HG03571 (cell line): ENCODE results near the gene SPDEF.

Experiments
- ATAC-seq: cut with Tn5 transposase; IDR thresholded peaks from one replicate; pipeline ENCODE4 v1.9.1; 2021; ENCODE audit not compliant: unreplicated experiment

Gene SPDEF

DNA sequence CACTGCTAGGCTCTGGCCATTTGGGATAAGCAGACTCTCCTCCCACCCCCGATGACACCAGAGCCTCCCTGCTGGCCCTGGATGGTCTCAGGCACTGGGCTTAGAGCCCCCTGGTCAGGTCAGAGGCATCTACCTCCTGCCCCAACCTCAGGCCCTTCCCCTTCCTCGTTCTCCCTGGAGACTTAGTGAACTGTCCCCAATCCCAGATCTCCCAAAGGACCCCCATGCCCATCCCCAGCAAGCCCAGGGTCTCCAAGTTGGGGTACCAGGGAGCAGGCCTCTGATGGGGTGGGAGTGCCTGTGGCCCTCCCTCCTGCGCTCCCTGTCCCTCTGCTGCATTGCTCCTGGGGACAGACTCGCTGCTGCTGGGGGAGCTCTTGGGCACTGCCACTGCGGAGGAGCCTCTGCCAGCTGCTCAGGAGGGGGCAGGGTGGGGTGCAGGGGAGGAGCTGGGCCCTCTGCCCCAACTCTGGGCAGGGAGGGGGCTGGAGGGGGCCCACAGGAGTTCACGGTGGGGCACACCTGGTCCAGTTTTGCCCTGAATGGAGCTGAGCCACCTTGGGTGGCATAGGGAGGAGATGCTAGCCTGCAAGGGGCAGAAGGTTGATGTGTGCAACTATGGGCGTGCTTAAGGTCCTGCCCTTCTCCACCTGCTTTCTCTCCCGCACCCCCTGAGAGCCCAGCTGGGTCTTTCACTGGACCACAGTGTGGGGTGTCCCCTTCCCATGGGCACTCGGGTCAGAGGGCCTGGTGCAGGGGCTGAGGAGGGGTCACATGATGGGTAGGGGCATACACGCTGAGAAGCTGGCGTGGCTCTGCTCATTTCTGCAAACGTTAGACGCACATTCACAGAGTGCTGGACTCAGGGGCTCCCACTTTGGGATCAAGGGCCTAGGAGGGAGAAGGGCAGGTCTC, 40.4 kb downstream of the SPDEF start:
- ATAC-seq: no peak

DNA sequence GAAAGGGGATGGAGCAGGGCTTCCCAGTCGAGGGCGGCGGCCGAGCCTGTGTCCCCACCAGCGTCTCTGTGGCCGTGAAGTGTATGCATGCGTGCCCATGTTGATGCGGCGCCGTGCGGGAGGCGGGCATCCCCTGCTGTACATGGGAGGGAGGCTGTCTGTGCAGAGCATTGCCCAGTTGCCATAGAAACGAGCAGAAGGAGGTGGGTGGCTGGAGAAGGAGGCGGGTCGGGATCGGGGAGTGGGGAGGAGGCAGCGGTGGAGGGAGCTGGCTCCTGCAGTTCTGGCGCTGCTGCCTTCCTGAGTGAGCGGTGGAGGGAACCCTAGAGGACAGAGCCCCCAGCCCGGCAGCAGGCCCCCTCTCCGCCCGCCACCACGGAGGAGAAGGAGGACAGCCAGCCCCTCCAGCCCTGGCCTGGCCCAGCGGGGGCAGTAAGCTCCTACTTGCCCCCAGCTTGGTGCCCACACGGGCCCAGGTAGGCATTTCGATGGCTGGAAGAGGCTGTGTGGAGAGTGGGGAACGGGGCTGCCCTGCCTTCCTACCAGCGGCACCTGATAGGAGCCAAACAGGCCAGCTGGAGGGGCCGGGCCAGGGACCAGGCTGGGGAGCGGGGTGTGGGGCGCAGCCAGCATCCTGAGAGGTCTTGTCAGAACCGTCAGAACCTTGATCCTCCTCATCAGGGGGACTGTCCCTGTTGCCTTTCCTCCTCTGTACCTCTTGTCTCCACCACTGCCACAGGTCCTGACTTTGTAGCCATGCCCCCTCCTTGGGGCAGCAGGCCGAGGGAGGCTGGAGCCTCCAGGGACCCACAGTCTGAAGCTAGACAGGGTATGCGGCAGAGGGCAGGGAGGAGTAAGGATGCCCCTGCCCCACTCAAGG, 41.3 kb downstream of the SPDEF start:
- no peak for ATAC-seq

DNA sequence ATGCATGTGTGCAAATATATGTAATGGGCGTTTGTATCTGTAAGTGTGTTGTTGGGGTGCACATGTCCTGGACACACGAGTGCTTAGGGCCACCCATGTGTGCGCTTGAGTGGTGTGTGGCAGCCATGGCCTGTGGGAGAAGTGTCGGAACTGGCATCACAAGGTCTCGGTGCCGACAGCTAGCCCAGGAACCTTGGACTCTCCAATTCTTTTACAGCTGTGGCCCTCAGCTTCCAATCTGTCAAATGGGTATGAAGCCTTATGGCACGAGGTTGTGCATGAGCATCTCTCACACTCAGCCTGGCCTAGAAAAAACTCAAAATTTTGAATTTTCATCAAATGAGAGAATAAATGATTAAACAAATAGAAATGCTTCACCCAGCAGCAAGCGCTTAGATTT, 42.0 kb downstream of the SPDEF start:
- no peak for ATAC-seq

DNA sequence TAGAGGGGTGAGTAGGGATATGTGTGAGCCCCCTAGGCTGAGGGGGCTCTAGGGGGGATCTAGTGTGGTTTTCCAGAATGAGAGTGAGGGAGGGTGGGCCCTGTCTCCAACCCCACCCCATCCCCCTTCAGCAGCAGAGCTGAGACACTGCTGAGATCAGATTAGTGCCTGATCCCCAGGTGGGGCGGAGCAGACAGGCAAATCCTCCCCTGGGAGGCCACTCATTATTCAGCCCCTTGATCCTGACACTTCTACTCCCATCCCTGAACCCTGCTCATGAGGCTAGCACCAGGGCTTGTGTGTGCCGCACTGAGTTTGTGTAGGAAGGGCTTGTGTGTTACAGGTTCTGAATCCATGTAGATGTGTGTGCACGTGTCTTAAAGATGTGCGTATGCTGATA, 42.5 kb downstream of the SPDEF start:
- ATAC-seq: no peak

DNA sequence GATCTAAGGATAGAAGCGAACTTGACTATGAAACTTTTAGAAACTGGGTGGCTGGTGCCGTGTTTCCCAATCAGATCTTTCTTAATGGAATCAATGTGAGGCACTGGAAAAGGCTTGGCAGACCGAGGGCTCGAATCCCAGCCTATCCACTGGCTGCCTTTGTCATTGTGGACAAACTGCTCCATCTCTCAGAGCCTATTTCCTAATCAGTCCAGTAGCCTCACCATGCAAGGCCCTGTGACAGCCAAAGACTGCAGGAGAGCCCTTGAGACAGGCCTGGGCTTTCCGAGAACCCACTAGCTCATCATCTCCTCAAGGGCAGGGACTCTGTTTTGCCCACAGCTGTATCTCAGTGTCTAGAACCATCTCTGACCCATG, 43.4 kb downstream of the SPDEF start:
- no peak for ATAC-seq

DNA sequence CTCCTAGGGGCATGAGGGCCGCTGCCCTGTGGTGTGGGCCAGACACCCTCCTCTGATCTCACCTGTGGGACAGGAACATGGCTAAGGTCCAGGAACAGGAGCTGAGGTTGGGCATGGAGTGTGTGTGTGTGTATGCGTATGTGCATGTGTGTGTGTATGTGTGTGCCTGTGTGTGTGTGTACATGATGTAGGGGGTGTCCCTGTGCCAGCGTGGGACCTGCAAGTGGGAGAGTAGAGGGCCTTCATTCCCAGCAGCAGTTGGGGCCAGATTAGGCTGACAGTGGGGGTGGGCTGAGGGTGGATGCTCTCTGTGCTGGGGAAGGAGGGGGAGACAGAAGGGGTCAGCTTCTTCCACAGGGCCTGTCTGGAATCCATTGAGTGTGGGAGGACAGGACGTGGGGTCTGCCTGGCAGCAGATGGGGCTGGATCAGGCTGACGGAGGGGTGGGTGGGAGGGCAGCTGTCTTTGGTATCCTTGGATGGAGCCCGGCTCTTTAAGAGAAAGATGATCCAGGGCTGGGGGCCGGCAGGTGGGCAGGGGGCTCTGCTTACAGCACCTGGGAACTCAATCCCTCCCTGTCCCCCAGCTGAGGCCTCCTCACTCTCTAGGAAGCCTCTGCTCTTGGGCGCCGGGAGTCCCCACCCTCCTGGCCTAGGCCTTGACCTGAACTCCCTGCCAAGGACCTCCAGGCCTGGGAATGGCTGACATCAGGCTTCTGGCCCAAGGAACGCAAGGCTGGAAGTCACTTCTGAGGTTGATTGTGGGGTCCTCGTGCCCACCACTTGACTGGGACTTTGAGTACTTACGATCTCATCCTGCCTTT, 44.0 kb downstream of the SPDEF start:
- no peak for ATAC-seq

DNA sequence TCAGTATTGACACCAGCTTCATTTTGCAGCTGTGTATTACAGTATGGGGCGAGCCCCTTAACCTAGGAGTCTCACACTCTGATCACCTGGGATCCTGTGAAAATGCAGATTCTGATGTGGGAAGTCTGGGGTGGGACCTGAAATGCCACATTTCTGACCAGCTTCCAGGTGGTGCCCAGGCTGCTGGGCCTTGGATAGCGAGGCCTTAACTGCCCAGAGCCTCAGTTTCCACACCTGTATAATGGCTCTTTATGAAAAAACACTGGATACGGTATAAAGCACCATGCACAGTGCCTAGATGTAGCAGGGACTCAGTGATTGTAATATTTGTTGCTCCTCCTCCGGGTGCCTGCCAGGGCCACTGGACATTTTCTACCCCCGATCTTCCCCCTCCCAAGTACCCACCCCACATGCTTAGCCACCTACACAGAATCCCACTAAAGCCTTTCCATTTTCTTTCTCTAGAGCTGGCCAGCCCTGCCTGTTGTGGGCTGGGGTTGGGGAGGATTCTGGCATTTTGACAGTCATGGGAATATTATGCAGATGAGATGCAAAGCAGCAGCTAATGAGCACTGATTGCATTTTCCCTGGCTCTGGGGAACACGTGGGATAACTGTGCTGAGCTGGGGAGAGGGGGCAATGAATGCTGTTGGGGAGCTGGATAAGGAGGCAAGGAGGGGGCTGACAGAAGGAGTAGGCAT, 44.8 kb downstream of the SPDEF start:
- no peak for ATAC-seq

DNA sequence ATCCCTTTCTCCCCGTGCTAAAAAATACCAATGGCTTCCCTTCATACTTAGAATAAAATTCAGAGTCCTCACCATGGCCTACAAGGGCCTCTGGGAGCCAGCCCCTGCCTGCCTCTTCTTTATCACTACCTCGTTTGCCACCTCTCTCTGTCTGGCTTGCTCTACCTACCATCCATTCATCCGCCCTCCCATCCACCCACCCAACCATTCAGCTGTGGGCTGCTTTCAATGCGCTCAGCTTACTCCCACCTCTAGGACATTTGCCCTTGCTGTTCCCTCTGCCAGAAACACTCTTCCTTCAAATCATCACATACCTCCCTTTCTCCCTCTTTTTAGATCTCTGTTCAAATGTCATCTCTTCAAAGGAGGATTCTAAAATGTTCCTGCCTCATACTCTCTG, 45.8 kb downstream of the SPDEF start:
- no peak for ATAC-seq

DNA sequence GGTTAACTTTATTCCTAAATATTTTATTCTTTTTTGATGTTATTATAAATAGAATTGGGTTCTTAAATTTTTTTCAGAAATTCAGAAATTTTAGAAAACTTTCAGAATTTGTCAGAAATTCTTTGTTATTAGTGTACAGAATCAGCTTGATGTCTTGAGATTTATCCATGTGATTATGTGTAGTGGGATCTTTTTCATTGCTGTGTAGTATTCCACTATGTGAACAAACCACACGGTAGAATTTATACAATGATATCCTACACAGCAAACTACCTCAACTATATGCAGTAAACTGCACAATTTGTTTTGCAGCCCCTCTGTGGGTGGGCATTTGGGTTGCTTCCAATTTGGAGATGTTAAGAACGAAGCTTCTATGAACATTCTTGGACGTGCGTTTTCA, 46.3 kb downstream of the SPDEF start:
- ATAC-seq: no peak

DNA sequence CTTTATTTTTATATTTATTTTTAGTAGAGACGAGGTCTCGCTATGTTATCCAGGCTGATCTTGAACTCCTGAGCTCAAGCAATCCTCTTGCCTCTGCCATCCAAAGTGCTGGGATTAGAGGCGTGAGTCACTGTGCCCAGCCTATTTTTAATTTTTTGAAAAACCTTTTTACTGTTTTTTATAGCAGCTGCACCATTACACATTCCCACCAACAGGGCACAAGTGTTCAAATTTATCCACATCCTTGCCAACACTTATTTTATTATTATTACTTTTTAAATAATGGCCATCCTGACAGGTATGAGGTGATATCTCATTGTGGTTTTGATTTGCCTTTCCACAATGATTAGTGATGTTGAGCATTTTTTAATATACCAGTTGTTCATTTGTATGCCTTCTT, 47.7 kb downstream of the SPDEF start:
- ATAC-seq: no peak

DNA sequence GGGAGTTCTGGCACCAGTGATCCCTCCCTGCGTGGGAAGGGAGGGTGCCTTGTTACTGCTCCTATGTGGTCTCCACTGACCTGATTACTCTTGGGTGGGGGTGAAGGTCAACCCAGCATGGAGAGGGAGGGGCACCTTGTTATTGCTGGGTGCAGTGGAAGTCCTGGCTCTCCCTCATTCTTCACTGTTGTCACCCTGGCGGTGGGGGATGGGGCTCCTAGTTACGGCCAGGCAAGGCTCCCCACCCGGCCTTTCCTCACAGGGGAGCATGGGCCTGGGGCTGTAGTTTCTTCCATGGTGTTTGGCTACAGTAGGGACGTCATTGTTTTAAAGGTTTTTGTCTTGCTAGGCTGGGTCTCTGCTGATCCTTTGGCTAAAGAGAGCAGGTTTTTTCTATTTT, 49.4 kb downstream of the SPDEF start:
- ATAC-seq: no peak

DNA sequence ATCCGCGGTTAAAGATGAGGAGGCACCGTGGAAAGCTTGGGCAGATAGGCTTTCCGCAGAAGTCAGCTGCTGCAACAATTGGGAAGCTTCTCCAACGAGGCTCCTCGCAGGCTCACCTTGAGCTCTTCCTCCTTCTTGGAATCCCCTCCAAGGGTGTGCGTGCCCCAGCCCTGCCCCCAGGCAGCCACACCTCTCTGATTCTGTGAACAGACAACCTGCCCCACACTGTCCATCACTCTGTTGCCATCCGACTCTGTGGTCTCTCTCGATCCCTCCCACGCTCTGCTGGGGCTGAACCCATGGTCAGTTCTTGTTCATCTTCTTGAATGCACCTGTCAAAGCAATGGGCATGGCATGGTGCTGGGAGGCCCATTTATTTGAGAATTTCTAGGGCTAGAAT, 58.7 kb downstream of the SPDEF start:
- no peak for ATAC-seq

DNA sequence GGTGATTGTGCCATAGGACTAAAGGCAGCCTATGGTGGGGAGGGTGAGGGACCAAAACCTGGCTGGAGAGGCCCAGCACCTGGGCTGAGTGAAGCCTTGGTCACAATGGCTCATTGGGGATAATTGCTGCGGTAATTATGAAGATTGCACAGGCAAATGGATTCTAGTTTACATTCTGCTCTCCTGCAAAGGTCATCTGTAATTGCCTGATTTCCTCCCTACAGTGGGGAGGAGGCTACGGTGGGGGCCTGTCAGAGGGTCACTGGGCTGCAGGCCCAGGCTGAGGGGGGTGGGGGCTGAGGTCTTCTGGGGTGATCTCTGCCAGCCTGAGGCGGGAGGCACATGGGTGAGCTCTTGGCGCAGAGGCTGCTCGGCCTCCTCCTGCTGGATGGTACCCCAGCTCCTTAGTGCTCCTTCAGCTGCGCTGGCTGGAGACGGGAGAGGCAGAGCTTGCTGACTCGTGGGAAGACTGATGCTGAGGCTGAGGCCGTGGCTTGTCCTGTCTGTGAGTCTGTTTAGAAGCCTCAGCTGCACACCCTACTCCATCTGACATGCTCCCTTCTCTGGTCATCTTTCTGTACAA, 59.9 kb downstream of the SPDEF start:
- ATAC-seq: no peak

DNA sequence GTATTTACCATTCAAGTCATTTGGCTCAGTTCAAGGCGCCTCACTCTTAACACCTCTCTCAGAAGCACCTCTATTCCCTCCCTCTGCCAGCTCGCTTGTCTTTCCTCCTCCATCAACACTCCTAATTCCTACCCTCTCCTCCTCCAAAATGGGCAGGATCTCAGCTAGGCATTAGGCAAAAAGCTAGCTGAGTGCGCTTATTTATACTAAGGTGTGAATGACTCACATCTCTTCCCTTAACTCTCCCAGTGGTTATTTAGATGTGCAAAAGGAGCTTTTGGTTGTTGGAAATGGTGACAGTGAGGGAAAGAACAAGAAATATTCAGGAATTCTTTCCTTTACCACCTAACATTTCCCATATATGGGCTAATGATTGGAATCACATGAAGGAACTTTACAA, 61.2 kb downstream of the SPDEF start:
- no peak for ATAC-seq

DNA sequence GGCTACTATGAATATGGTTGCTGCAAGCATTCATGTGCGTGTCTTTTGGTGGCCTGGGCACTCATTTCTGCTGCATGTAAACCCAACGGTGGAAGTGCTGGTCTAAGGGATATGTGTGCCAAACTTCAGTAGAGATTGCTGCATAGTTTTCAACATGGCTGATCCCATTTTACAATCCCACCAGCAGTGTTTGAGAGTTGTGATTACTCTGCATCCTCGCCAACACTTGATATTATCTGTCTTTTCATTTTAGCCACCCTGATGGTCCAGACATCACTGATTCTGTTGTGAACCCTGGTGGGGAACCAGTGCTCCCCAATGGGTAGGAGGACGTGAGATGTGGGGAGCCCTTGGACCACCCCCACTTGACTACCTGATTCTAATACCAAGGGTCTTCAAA, 62.8 kb downstream of the SPDEF start:
- no peak for ATAC-seq

DNA sequence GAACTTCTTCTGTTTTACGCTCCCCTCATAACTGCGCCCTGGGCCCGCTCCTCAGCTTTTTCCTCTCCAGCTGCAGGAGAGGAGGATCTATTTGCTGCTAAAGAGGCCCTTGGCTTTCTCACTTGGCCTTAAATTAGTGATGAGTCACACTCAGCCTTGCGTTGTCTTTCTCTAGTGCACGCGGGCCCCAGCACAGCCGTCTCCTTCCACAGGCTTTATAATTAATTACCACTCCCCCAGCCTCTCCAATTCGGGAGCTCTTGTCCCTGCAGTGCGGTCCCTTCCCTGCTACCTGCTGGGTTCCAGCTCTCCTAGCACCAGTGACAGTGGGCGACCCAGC, 65.1 kb downstream of the SPDEF start:
- ATAC-seq: no peak

DNA sequence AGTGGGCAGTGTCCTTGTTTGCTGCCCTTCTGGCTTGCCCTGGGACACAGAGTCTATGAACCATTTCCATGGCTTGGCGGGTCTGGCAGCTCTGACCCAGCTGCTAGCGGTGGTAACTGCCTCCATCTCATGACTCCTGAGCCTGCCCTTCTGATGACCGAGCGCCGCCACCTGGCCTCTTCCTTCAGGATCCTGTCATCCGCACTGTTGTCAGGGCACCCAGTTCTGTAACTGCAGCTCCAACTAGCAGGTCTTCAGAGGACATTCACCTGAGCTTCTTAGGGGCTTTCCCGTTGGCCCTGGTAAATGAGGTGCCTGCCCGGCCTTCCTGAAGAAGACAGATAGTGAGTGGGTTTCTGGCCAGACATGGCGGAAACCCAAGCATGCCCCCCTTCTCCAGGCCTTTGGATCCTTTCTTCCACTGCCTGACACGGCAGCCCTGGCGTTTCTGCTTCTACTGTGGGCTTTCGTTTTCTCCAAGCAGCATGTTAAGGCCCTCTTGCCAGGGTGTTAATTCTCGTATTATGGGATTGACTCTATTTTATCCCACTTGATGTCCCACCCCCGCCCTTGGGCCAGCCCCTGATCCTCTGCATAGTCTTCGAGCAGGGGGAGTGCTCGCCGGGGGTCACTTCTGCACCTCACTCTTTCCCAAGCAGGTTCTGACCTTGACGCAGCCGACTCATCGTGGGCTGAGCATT, 65.6 kb downstream of the SPDEF start:
- no peak for ATAC-seq

DNA sequence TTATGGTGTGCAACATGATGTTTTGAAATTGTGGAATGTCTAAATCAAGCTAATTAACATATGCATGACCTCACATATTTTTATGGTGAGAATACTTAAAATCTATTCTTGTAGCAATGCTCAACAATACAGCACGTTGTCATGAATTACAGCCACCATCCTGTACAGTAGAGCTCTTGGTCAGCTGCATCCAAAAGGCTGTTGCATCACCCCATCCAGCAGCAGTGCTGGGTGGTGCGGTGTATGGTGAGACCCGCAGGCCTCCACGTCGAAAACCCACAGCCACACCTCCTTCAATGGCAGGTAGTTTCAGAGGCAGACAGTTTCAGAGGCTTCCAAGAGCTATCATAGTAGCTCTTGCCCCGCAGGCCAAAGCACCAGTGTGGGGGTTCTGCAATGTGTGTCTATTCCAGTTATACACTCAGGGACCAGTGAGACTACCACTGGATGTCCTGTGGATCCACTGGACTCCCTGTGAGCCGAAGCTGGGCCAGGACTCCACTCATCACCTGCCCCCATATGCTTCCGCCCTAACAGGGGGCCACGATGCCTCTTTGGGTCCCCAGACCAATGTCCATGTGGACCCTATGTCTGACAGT, 66.8 kb downstream of the SPDEF start:
- no peak for ATAC-seq
